ENCODE measurements around the gene WDR90. TPM values are rescaled to one million over a fixed set of nuclear protein-coding genes. Genes with fewer than 3 reads are reported as not detected.

The WDR90 gene
- total RNA-seq, 1 experiment from 2014 or later: 147 TPM

- TF ChIP-seq CTCF (conservative IDR thresholded peaks at IDR 0.05; ENCODE audit: low read depth, low read length) (no peak), EZH2 (IDR thresholded peaks at IDR 0.05; ENCODE audit: borderline replicate concordance, low read depth, low read length, poor library complexity, severe bottlenecking) (no peak)
- ChIA-PET CTCF (no interaction called here), POLR2A (ENCODE audit: low non-redundant PET) (no interaction called here)
- Histone ChIP-seq H3K4me3 (ENCODE audit: low read depth, low read length, poor library complexity, severe bottlenecking) (no peak overlapping the region), H3K27me3 (replicated peaks; ENCODE audit: insufficient read depth, low read depth, low read length, poor library complexity) (no peaks in the 10 kb centered on the region), H3K27ac (ENCODE audit: low read depth, low read length, poor library complexity, severe bottlenecking) (peak overlapping the region; percentile 85), H3K9me3 (ENCODE audit: low read depth, low read length, poor library complexity, severe bottlenecking) (no peaks in the 10 kb centered on the region), H3K4me1 (ENCODE audit: insufficient read depth, low read length, poor library complexity, severe bottlenecking) (peaks cover 36% of the 10 kb centered on the region), H3K36me3 (ENCODE audit: insufficient read depth, low read length, poor library complexity, severe bottlenecking) (peaks cover 29% of the 10 kb centered on the region)
- no peak for DNase-seq (ENCODE audit: low spot score)
- BruUV-seq (replicated peaks): no TSS peak
- intact Hi-C loops (cut with micrococcal nuclease; ENCODE audit: unreplicated experiment): no loop called here
Measured at GRCh38 chr16:678209-678857, 29.2 kb downstream of the WDR90 start.

- intact Hi-C loops (cut with micrococcal nuclease; ENCODE audit: unreplicated experiment): no loop called here
Measured at GRCh38 chr16:678858-679813, 30.0 kb downstream of the WDR90 start.

More at GRCh38 chr16:678858-679813, 30.0 kb downstream of the WDR90 start:
- ChIA-PET POLR2A (ENCODE audit: low non-redundant PET) (no interaction called here), CTCF (no interaction called here)
- Histone ChIP-seq H3K4me3 (ENCODE audit: low read depth, low read length, poor library complexity, severe bottlenecking) (peak overlapping the region; percentile 94), H3K27ac (ENCODE audit: low read depth, low read length, poor library complexity, severe bottlenecking) (peak overlapping the region; percentile 85), H3K9me3 (ENCODE audit: low read depth, low read length, poor library complexity, severe bottlenecking) (no peaks in the 10 kb centered on the region), H3K27me3 (replicated peaks; ENCODE audit: insufficient read depth, low read depth, low read length, poor library complexity) (no peaks in the 10 kb centered on the region), H3K36me3 (ENCODE audit: insufficient read depth, low read length, poor library complexity, severe bottlenecking) (peaks cover 23% of the 10 kb centered on the region), H3K4me1 (ENCODE audit: insufficient read depth, low read length, poor library complexity, severe bottlenecking) (peaks cover 41% of the 10 kb centered on the region)
- peak; percentile 77 for DNase-seq (ENCODE audit: low spot score)
- no peak for TF ChIP-seq CTCF (conservative IDR thresholded peaks at IDR 0.05; ENCODE audit: low read depth, low read length)
- no peak for TF ChIP-seq EZH2 (IDR thresholded peaks at IDR 0.05; ENCODE audit: borderline replicate concordance, low read depth, low read length, poor library complexity, severe bottlenecking)
- no TSS peak for BruUV-seq (replicated peaks)
